SK-N-SH (cell line): ENCODE results near the gene COL21A1. TPM values are rescaled to one million over a fixed set of nuclear protein-coding genes. Genes with fewer than 3 reads are reported as not detected.

Experiments
- CTCF ChIA-PET: fragments of 300-600, 350-600 bp; formaldehyde crosslinking; extraction: SDS; loops from one replicate; lab custom pipeline; 2021; lab: Yijun Ruan, JAX
- POLR2A ChIA-PET: fragments of 350-600 bp; sonication (Branson Sonifier 250); formaldehyde crosslinking; extraction: SDS; loops from one replicate; lab custom pipeline; 2020; ENCODE audit warnings: antibody characterized with exemption, inconsistent platforms; lab: Yijun Ruan, JAX
- DNase-seq: peaks from one replicate; pipeline ENCODE4 v3.0.0; 2012
- H2AFZ ChIP-seq: fragments of 200-600 bp; sonication (generic); 2 replicates; pipeline ENCODE4 v1.8.1; 2016; ENCODE audit warnings: antibody characterized with exemption, mild to moderate bottlenecking, low read depth
- H3F3A ChIP-seq: fragments of 200-600 bp; sonication (generic); replicated peaks from 2 replicates; pipeline ENCODE3; 2016; ENCODE audit warnings: antibody characterized with exemption, mild to moderate bottlenecking; ENCODE audit not compliant: insufficient read depth
- H3K27ac ChIP-seq, 2 experiments: fragments of 200-500 bp in 1 of 2; fragments of 200-600 bp in 1 of 2; sonication (Bioruptor generic) in 1 of 2; sonication (generic), shearing (Covaris generic) in 1 of 2; 2 replicates each; pipeline versions ENCODE4 v1.5.1 to v1.6.1; 2014 to 2016; ENCODE audit warnings: low read depth in 2 of 2, inconsistent platforms in 1 of 2, low read length in 1 of 2, mild to moderate bottlenecking in 1 of 2, mixed read lengths in 1 of 2
- H3K27me3 ChIP-seq: fragments of 200-600 bp; sonication (generic), shearing (Covaris generic); 2 replicates; pipeline ENCODE4 v1.6.1; 2016; ENCODE audit warnings: mixed run types; ENCODE audit not compliant: insufficient read depth
- H3K36me3 ChIP-seq, 2 experiments: fragments of 200-500 bp in 1 of 2; fragments of 200-600 bp in 1 of 2; sonication (Bioruptor generic) in 1 of 2; sonication (generic) in 1 of 2; replicated peaks in 1 of 2; 2 replicates each; pipeline versions ENCODE3 to v1.5.1; 2014 to 2016; ENCODE audit warnings: low read length in 1 of 2, mild to moderate bottlenecking in 1 of 2; ENCODE audit not compliant: insufficient read depth in 2 of 2, control insufficient read depth in 1 of 2
- H3K4me1 ChIP-seq, 2 experiments: fragments of 200-500 bp in 1 of 2; fragments of 200-600 bp in 1 of 2; sonication (Bioruptor generic) in 1 of 2; sonication (generic), shearing (Covaris generic) in 1 of 2; 2 replicates each; pipeline versions ENCODE4 v1.5.1 to v1.6.1; 2014 to 2016; ENCODE audit warnings: low read depth in 1 of 2, low read length in 1 of 2, mixed run types in 1 of 2; ENCODE audit not compliant: insufficient read depth in 2 of 2, control insufficient read depth in 1 of 2
- H3K4me2 ChIP-seq: fragments of 200-600 bp; sonication (generic), shearing (Covaris generic); 2 replicates; pipeline ENCODE4 v1.6.1; 2017; ENCODE audit warnings: mixed run types
- H3K4me3 ChIP-seq, 2 experiments: fragments of 200-500 bp in 1 of 2; fragments of 200-600 bp in 1 of 2; sonication (Bioruptor generic) in 1 of 2; sonication (generic), shearing (Covaris generic) in 1 of 2; 2 replicates each; pipeline versions ENCODE4 v1.5.1 to v1.8.1; 2014 to 2016; ENCODE audit warnings: low read depth in 2 of 2, inconsistent platforms in 1 of 2, low read length in 1 of 2, mild to moderate bottlenecking in 1 of 2, mixed read lengths in 1 of 2, moderate library complexity in 1 of 2
- H3K79me2 ChIP-seq: fragments of 200-600 bp; sonication (generic); 2 replicates; pipeline ENCODE4 v1.8.1; 2017; ENCODE audit warnings: mild to moderate bottlenecking; ENCODE audit not compliant: insufficient read depth
- H3K9ac ChIP-seq: fragments of 200-600 bp; sonication (generic); 2 replicates; pipeline ENCODE4 v1.6.1; 2017; ENCODE audit warnings: mixed run types
- H3K9me2 ChIP-seq: fragments of 200-600 bp; sonication (generic); 2 replicates; pipeline ENCODE4 v1.6.1; 2017; ENCODE audit warnings: mixed run types
- H3K9me3 ChIP-seq: fragments of 200-600 bp; sonication (generic); 2 replicates; pipeline ENCODE4 v1.6.1; 2017; ENCODE audit warnings: mixed run types, mild to moderate bottlenecking, moderate library complexity
- H4K20me1 ChIP-seq: fragments of 200-600 bp; sonication (generic); 2 replicates; pipeline ENCODE4 v1.6.1; 2017; ENCODE audit warnings: mild to moderate bottlenecking, mixed run types; ENCODE audit not compliant: insufficient read depth
- ELF1 ChIP-seq: IDR thresholded peaks from 2 replicates; pipeline ENCODE4 v1.4.0; 2012
- EZH2phosphoT487 ChIP-seq: fragments of 200-600 bp; sonication (generic); IDR thresholded peaks from 2 replicates; pipeline ENCODE4 v1.6.1; 2017; ENCODE audit warnings: low read depth, mixed run types, mild to moderate bottlenecking, antibody characterized with exemption, moderate library complexity, borderline replicate concordance
- FOSL2 ChIP-seq: IDR thresholded peaks from 2 replicates; pipeline ENCODE4 v1.4.0; 2012; ENCODE audit warnings: low read depth, mild to moderate bottlenecking, moderate library complexity, borderline replicate concordance
- FOXJ3 ChIP-seq: sonication (generic); formaldehyde crosslinking; IDR thresholded peaks from 2 replicates; pipeline ENCODE4 v1.5.1; 2020; ENCODE audit warnings: mild to moderate bottlenecking, missing genetic modification reagents
- FOXM1 ChIP-seq: IDR thresholded peaks from 2 replicates; pipeline ENCODE4 v1.4.0; 2012; ENCODE audit warnings: low read depth, mild to moderate bottlenecking
- GATA2 ChIP-seq: sonication (generic); formaldehyde crosslinking; IDR thresholded peaks from 2 replicates; pipeline ENCODE4 v1.5.0; 2020; ENCODE audit warnings: mild to moderate bottlenecking, missing genetic modification reagents
- JUND ChIP-seq: IDR thresholded peaks from 2 replicates; pipeline ENCODE4 v1.4.0; 2012
- POLR2AphosphoS5 ChIP-seq: IDR thresholded peaks from 2 replicates; pipeline ENCODE4 v1.6.1; 2012; ENCODE audit warnings: low read depth, low read length
- RAD21 ChIP-seq: IDR thresholded peaks from 2 replicates; pipeline ENCODE4 v1.6.1; 2012; ENCODE audit warnings: mild to moderate bottlenecking, low read length
- RCOR1 ChIP-seq: fragments of 150-350 bp; IDR thresholded peaks from 2 replicates; pipeline ENCODE4 v1.6.1; 2017; ENCODE audit warnings: antibody characterized with exemption, low read length
- RXRA ChIP-seq: IDR thresholded peaks from 2 replicates; pipeline ENCODE4 v1.4.0; 2012; ENCODE audit warnings: low read depth, mild to moderate bottlenecking, borderline replicate concordance
- SMC3 ChIP-seq: IDR thresholded peaks from 2 replicates; pipeline ENCODE4 v1.6.1; 2012; ENCODE audit warnings: low read depth, low read length, improper control_type of control experiment
- TAF1 ChIP-seq: IDR thresholded peaks from 2 replicates; pipeline ENCODE4 v1.6.1; 2012; ENCODE audit warnings: low read depth, mild to moderate bottlenecking, low read length, moderate library complexity, borderline replicate concordance
- USF1 ChIP-seq: IDR thresholded peaks from 2 replicates; pipeline ENCODE4 v1.4.0; 2012; ENCODE audit warnings: low read depth, borderline replicate concordance
- USF2 ChIP-seq: fragments of 150-350 bp; IDR thresholded peaks from 2 replicates; pipeline ENCODE4 v1.6.1; 2017; ENCODE audit warnings: antibody characterized with exemption, low read length, low read depth, borderline replicate concordance
- WGBS: methylation state at CpG from one replicate; pipeline ENCODE4 v1.1.6; 2017; ENCODE audit warnings: low lambda C conversion rate; 5-methylcytosine and 5-hydroxymethylcytosine counted together
- polyA plus RNA-seq, 3 experiments: library from polyadenylated mRNA; depleted of rRNA; stranded (reverse); fragments of >200 nt; gene quantifications; 2 replicates each; pipeline ENCODE4 v1.2.3, GENCODE V29; 2012

Gene COL21A1
- polyA plus RNA-seq, 1 of the 3 experiments (the other 2 are of a cell fraction) = 0.07 TPM

- ChIA-PET POLR2A (no interaction called here), CTCF (no interaction called here)
- no peak overlapping the region for H3K4me2 ChIP-seq
- no peak overlapping the region for H2AFZ ChIP-seq
- no peaks in the 10 kb centered on the region for H4K20me1 ChIP-seq
- no peaks in the 10 kb centered on the region for H3F3A ChIP-seq
- H3K27me3 ChIP-seq = peaks cover 12% of the 10 kb centered on the region; the same call in 1 of the 2 replicates
- no peaks in the 10 kb centered on the region for H3K79me2 ChIP-seq
- TF ChIP-seq USF1 (no peak), FOSL2 (no peak), EZH2phosphoT487 (no peak), FOXM1 (no peak), POLR2AphosphoS5 (no peak)
- no peaks in the 10 kb centered on the region; a peak in 1 of 4 replicates for H3K4me1 ChIP-seq
- no peaks in the 10 kb centered on the region for H3K9me2 ChIP-seq
- H3K27ac ChIP-seq = no peak overlapping the region
- H3K9me3 ChIP-seq = no peaks in the 10 kb centered on the region
- no peak overlapping the region for H3K9ac ChIP-seq
- no peak overlapping the region for H3K4me3 ChIP-seq
- H3K36me3 ChIP-seq = no peaks in the 10 kb centered on the region
- no peak for DNase-seq
These were observed 3.3 kb downstream of the COL21A1 start for GRCh38 chr6:56244089-56244488.

- POLR2A ChIA-PET = no interaction called here
- Histone ChIP-seq H4K20me1 (no peaks in the 10 kb centered on the region), H3K4me2 (no peak overlapping the region), H3K4me3 (no peak overlapping the region), H3K79me2 (no peaks in the 10 kb centered on the region), H3F3A (no peaks in the 10 kb centered on the region), H2AFZ (no peak overlapping the region), H3K27ac (no peak overlapping the region)
- CTCF ChIA-PET = no interaction called here
- no peak for DNase-seq
- TF ChIP-seq ELF1 = no peak
- TF ChIP-seq, all 33 proteins: peak for 0
- H3K9ac ChIP-seq = no peak overlapping the region
- H3K4me1 ChIP-seq = no peaks in the 10 kb centered on the region; a peak in 1 of 4 replicates
- no peaks in the 10 kb centered on the region for H3K9me3 ChIP-seq
- no peaks in the 10 kb centered on the region for H3K9me2 ChIP-seq
- 55% methylated on average over 2 of the region's 2 CpGs for WGBS
- H3K36me3 ChIP-seq = no peaks in the 10 kb centered on the region
- H3K27me3 ChIP-seq = peaks cover 12% of the 10 kb centered on the region; the same call in 1 of the 2 replicates
These were observed 3.8 kb downstream of the COL21A1 start for GRCh38 chr6:56243518-56244070.

GRCh38 chr6:56242346-56242745 lies 5.0 kb downstream of the COL21A1 start:
- no peaks in the 10 kb centered on the region for H3K9me3 ChIP-seq
- H4K20me1 ChIP-seq = no peaks in the 10 kb centered on the region
- no peak for TF ChIP-seq RCOR1
- TF ChIP-seq ELF1 = no peak
- TF ChIP-seq SMC3 = no peak
- no peak for TF ChIP-seq RXRA
- TF ChIP-seq JUND = no peak
- TF ChIP-seq USF2 = no peak
- TF ChIP-seq POLR2AphosphoS5 = no peak
- TF ChIP-seq RAD21 = no peak
- TF ChIP-seq FOXJ3 (CRISPR knock-in tag) = no peak
- no peak for TF ChIP-seq TAF1
- TF ChIP-seq EZH2phosphoT487 = no peak
- no peak for TF ChIP-seq GATA2
- no peaks in the 10 kb centered on the region for H3K79me2 ChIP-seq
- H3K4me1 ChIP-seq = no peaks in the 10 kb centered on the region; a peak in 1 of 4 replicates
- no peak for DNase-seq
- 8% methylated on average over 2 of the region's 2 CpGs for WGBS
- H3K4me3 ChIP-seq = no peak overlapping the region
- H2AFZ ChIP-seq = no peak overlapping the region
- H3F3A ChIP-seq = no peaks in the 10 kb centered on the region
- no peaks in the 10 kb centered on the region for H3K36me3 ChIP-seq
- H3K27me3 ChIP-seq = peaks cover 4% of the 10 kb centered on the region; the same call in 1 of the 2 replicates
- H3K27ac ChIP-seq = no peak overlapping the region
- POLR2A ChIA-PET = no interaction called here
- H3K4me2 ChIP-seq = no peak overlapping the region
- CTCF ChIA-PET = no interaction called here
- no peak overlapping the region for H3K9ac ChIP-seq
- H3K9me2 ChIP-seq = no peaks in the 10 kb centered on the region
